Stomach (tissue), 9 donors: ENCODE results near the gene STK39. TPM values are rescaled to one million over a fixed set of nuclear protein-coding genes. Genes with fewer than 3 reads are reported as not detected.

ENCODE experiments used
- DNase-seq, 2 donors: peaks; one replicate each; pipeline versions ENCODE4 v3.0.0 to v3.0.0-alpha.2; 2013 to 2019
- H3K27ac ChIP-seq, 5 donors: fragments of 200-600 bp in 4 of 5; sonication (generic) in 4 of 5; one replicate each; pipeline ENCODE4 v1.5.1; 2013 to 2019; ENCODE audit warnings: mild to moderate bottlenecking in 1 of 5, moderate library complexity in 1 of 5
- H3K27me3 ChIP-seq, 3 donors: fragments of 200-600 bp; sonication (generic); one replicate each; pipeline ENCODE4 v1.5.1; 2017 to 2019; ENCODE audit warnings: mixed run types in 1 of 3
- H3K36me3 ChIP-seq, 4 donors: fragments of 200-600 bp; sonication (generic); 1 replicate in 3 of 4; 2 replicates in 1 of 4; pipeline ENCODE4 v1.5.1; 2016 to 2019
- H3K4me1 ChIP-seq, 4 donors: fragments of 200-600 bp; sonication (generic); one replicate each; pipeline ENCODE4 v1.5.1; 2016 to 2019
- H3K4me3 ChIP-seq, 4 donors: fragments of 200-600 bp; sonication (generic) in 3 of 4; one replicate each; pipeline ENCODE4 v1.5.1; 2016 to 2019; ENCODE audit warnings: mild to moderate bottlenecking in 1 of 4
- H3K9me3 ChIP-seq, 4 donors: fragments of 200-600 bp; sonication (generic); one replicate each; pipeline ENCODE4 v1.5.1; 2016 to 2019
- CTCF ChIP-seq, 7 experiments: fragments of 450-650 bp in 4 of 7; fragments of 200-600 bp in 3 of 7; sonication (generic) in 3 of 7; IDR thresholded peaks; one replicate each; pipeline ENCODE4 v1.5.1; 2016 to 2019; ENCODE audit warnings: antibody characterized with exemption in 7 of 7, control low read depth in 2 of 7, mild to moderate bottlenecking in 1 of 7
- EP300 ChIP-seq: sonication (generic); formaldehyde crosslinking; IDR thresholded peaks from one replicate; pipeline ENCODE4 v1.6.1; 2017; ENCODE audit warnings: antibody characterized with exemption
- POLR2A ChIP-seq, 4 donors: fragments of 450-650 bp; IDR thresholded peaks; one replicate each; pipeline ENCODE4 v1.6.1; 2016; ENCODE audit warnings: antibody characterized with exemption in 4 of 4, control low read depth in 2 of 4, mild to moderate bottlenecking in 1 of 4, moderate library complexity in 1 of 4
- POLR2AphosphoS5 ChIP-seq, 3 donors: sonication (generic); formaldehyde crosslinking; IDR thresholded peaks; one replicate each; pipeline ENCODE4 v1.6.1; 2016; ENCODE audit warnings: antibody characterized with exemption in 3 of 3
- WGBS, 5 donors: extraction: QIAGEN DNeasy Blood & Tissue Kit in 3 of 5; methylation state at CpG; one replicate each; pipeline versions ENCODE4 v1.1.5 to v1.1.7; 2013 to 2018; 5-methylcytosine and 5-hydroxymethylcytosine counted together
- intact Hi-C: fragments of 100-400 bp; cut with DNase I; formaldehyde crosslinking; loops from one replicate; pipeline ENCODE4 v1.15.1; 2023; ENCODE audit warnings: low total_unique reads
- polyA plus RNA-seq, 3 donors: library from polyadenylated mRNA; stranded (reverse); fragments of 200-250 nt; gene quantifications; one replicate each; pipeline ENCODE4 v1.2.3, GENCODE V29; 2013
- total RNA-seq, 5 donors: library from RNA; depleted of rRNA; stranded (reverse); fragments of >200 nt; gene quantifications; one replicate each; pipeline versions ENCODE4 v1.1.0 to v1.2.3, GENCODE V29; 2014 to 2016
- donor health status: healthy with polysubstance abuse.
- donor health status: Bipolar disorder and iron deficiency.
- donor health status: healthy.

STK39 gene
- total and polyA plus RNA-seq, 8 donors: 18.3 to 60.7 (median 33.3) TPM

DNA sequence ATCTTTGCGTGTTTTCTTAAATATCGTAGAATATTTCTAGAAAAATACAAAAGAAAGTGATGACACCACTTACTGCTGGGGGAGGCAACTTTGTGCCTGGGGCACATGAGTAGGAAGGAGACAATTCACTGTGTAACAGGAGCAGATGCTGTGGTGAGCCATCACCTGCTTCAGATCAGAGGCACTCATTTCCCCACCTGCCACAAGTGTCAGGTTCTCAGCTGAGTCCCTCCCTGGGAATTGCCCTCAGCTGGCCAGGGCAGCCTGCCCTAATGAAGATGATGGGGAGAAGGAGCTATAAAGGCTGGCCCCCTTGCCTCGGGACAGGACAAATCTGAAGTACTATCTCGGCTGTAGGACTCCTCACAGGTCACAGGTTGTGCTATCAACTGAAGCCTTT, 322.8 kb downstream of the STK39 start:
- TF ChIP-seq CTCF (IDR thresholded peaks at IDR 0.05) (no peak), POLR2AphosphoS5 (IDR thresholded peaks at IDR 0.05) (no peak), POLR2A (IDR thresholded peaks at IDR 0.05) (no peak), EP300 (no peak)
- intact Hi-C loops: no loop called here
- no peaks in the 10 kb centered on the region for H3K27me3 ChIP-seq
- no peak overlapping the region for H3K27ac ChIP-seq
- WGBS, 5 donors: 75 to 86% (median 84%) methylated on average over 4 of the region's 4 CpGs
- H3K4me1 ChIP-seq: no peaks in the 10 kb centered on the region
- no peak for DNase-seq
- H3K4me3 ChIP-seq: no peak overlapping the region
- no peaks in the 10 kb centered on the region for H3K36me3 ChIP-seq
- no peaks in the 10 kb centered on the region for H3K9me3 ChIP-seq

GRCh38 chr2:167916756-167917155, 330.6 kb downstream of the STK39 start:
- WGBS, 5 donors: 63 to 86% (median 77%) methylated on average over 1 of the region's 1 CpG
- Histone ChIP-seq H3K9me3 (peaks cover 0 to 5% (median 0%) of the 10 kb centered on the region in 4 donors), H3K4me1 (no peaks in the 10 kb centered on the region), H3K27ac (no peak overlapping the region), H3K36me3 (no peaks in the 10 kb centered on the region), H3K27me3 (no peaks in the 10 kb centered on the region), H3K4me3 (no peak overlapping the region)
- intact Hi-C loops: no loop called here
- DNase-seq: no peak
- TF ChIP-seq CTCF (IDR thresholded peaks at IDR 0.05): no peak
- no peak for TF ChIP-seq EP300
- no peak for TF ChIP-seq POLR2AphosphoS5 (IDR thresholded peaks at IDR 0.05)
- TF ChIP-seq POLR2A (IDR thresholded peaks at IDR 0.05): no peak

DNA sequence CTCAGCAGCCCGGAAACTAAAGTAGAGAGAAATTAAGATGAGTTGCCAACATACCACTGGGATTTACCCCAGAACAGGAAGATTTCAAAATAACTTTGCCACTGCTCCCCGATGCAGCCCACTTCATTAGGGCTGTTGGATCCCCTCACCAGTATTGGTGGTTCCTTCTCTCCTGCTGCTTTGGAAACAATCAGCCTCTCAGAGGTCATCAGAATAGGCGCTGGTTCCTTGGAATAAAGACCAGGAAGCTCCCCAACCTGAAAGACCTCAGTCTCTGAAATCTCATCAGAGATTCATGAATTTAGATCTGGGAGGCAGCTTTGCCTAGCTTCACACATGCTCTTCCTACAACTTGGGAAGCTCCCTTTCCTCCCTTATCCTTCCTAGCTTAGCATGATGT, 332.4 kb downstream of the STK39 start:
- Histone ChIP-seq H3K4me1 (no peaks in the 10 kb centered on the region), H3K9me3 (peaks cover 0 to 5% (median 0%) of the 10 kb centered on the region in 4 donors), H3K36me3 (no peaks in the 10 kb centered on the region), H3K27me3 (no peaks in the 10 kb centered on the region), H3K27ac (no peak overlapping the region), H3K4me3 (no peak overlapping the region)
- DNase-seq: no peak
- intact Hi-C loops: no loop called here
- WGBS, 5 donors: 86 to 94% (median 91%) methylated on average over 3 of the region's 3 CpGs
- TF ChIP-seq EP300: no peak
- no peak for TF ChIP-seq POLR2AphosphoS5 (IDR thresholded peaks at IDR 0.05)
- no peak for TF ChIP-seq CTCF (IDR thresholded peaks at IDR 0.05)
- no peak for TF ChIP-seq POLR2A (IDR thresholded peaks at IDR 0.05)

GRCh38 chr2:167908786-167909185, 338.6 kb downstream of the STK39 start:
- intact Hi-C loops: no loop called here

More at GRCh38 chr2:167908786-167909185, 338.6 kb downstream of the STK39 start:
- H3K4me3 ChIP-seq: no peak overlapping the region
- H3K36me3 ChIP-seq: no peaks in the 10 kb centered on the region
- H3K27ac ChIP-seq: no peak overlapping the region
- H3K27me3 ChIP-seq: no peaks in the 10 kb centered on the region
- no peaks in the 10 kb centered on the region for H3K4me1 ChIP-seq
- no peak for TF ChIP-seq POLR2A (IDR thresholded peaks at IDR 0.05)
- no peak for TF ChIP-seq EP300
- TF ChIP-seq CTCF (IDR thresholded peaks at IDR 0.05): no peak
- TF ChIP-seq POLR2AphosphoS5 (IDR thresholded peaks at IDR 0.05): no peak
- no peak for DNase-seq
- H3K9me3 ChIP-seq: no peaks in the 10 kb centered on the region
- WGBS, 5 donors: 61 to 83% (median 75%) methylated on average over 6 of the region's 6 CpGs
